Measurements from ENCODE around the gene FOSL2.

DNA sequence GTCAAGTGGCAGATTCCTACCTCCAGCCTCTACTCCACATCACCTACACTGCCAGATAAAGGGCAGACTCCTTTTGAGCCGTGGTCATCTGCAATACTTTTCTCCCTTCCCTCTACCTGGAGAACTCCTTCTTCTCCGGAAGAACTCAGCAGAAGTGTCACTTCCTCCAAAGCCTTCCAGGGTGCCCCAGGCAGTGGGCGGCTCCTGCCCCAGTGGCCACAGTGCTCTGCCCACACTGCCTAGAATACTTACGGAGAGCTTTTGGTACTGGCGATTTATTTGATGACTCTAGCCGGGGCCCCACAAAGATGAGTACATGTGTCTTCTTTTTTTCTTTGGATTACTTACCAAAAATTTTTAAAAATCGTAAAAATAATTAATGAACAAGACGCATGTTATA lies 39.7 kb downstream of the FOSL2 start:
- TF ChIP-seq, protein P1, sequence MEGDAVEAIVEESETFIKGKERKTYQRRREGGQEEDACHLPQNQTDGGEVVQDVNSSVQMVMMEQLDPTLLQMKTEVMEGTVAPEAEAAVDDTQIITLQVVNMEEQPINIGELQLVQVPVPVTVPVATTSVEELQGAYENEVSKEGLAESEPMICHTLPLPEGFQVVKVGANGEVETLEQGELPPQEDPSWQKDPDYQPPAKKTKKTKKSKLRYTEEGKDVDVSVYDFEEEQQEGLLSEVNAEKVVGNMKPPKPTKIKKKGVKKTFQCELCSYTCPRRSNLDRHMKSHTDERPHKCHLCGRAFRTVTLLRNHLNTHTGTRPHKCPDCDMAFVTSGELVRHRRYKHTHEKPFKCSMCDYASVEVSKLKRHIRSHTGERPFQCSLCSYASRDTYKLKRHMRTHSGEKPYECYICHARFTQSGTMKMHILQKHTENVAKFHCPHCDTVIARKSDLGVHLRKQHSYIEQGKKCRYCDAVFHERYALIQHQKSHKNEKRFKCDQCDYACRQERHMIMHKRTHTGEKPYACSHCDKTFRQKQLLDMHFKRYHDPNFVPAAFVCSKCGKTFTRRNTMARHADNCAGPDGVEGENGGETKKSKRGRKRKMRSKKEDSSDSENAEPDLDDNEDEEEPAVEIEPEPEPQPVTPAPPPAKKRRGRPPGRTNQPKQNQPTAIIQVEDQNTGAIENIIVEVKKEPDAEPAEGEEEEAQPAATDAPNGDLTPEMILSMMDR (conservative IDR thresholded peaks at IDR 0.05): no peak
- no peak for TF ChIP-seq ZFX (IDR thresholded peaks at IDR 0.05)

All from C4-2B (cell line).